ENCODE results near the gene SUMO3. TPM values are rescaled to one million over a fixed set of nuclear protein-coding genes. Genes with fewer than 3 reads are reported as not detected.
A peak's percentile ranks its signal among the peaks of the same experiment; 100 is the strongest.

Gene SUMO3
- total RNA-seq, 4 donors from 2014 or later, result 41.7 to 56.2 (median 53.7) TPM

- Histone ChIP-seq H3K27me3 (no peaks in the 10 kb centered on the region), H3K4me3 (peak within 1 kb of the TSS; percentile 96 to 98), H3K4me1 (peaks cover 4 to 40% (median 21%) of the 10 kb centered on the region in 3 donors), H3K27ac (peak within 1 kb of the TSS; percentile 49 to 85 (median 82)), H3K9me3 (no peaks in the 10 kb centered on the region), H3K36me3 (peaks cover 0 to 34% of the 10 kb centered on the region in 2 donors)
- peak; percentile 86 for TF ChIP-seq POLR2AphosphoS5 (IDR thresholded peaks at IDR 0.05)
- TF ChIP-seq EP300 (IDR thresholded peaks at IDR 0.05), result no peak
- TF ChIP-seq POLR2A (IDR thresholded peaks at IDR 0.05), result peak; percentile 72 to 74
- no peak for TF ChIP-seq CTCF (IDR thresholded peaks at IDR 0.05)
- ATAC-seq, result peak; percentile 95
- WGBS, 2 donors (ENCODE audit: low coverage in 1 of 2), result 0 to 1% methylated on average over 4 to 11 of the region's 97 CpGs
Observed at GRCh38 chr21:44801468-44802395, 16.1 kb downstream of the SUMO3 start, which contains the start of gene UBE2G2. TSS of gene UBE2G2 (minus strand) at chr21:44801820. CDS start at chr21:44801748, 72 bp downstream.

GRCh38 chr21:44800971-44801467, 16.8 kb downstream of the SUMO3 start:
- Histone ChIP-seq H3K4me3 (peak overlapping the region; percentile 96 to 98), H3K36me3 (peaks cover 0 to 27% of the 10 kb centered on the region in 2 donors), H3K4me1 (peaks cover 4 to 43% (median 21%) of the 10 kb centered on the region in 3 donors), H3K27me3 (no peaks in the 10 kb centered on the region), H3K27ac (peak overlapping the region; percentile 49 to 85 (median 82)), H3K9me3 (no peaks in the 10 kb centered on the region)
- ATAC-seq, result no peak
- TF ChIP-seq CTCF (IDR thresholded peaks at IDR 0.05) (no peak), POLR2AphosphoS5 (IDR thresholded peaks at IDR 0.05) (no peak), EP300 (IDR thresholded peaks at IDR 0.05) (no peak), POLR2A (IDR thresholded peaks at IDR 0.05) (no peak)
- 0 to 2% methylated on average over 12 of the region's 17 CpGs for whole genome bisulfite sequencing, 2 donors (ENCODE audit: low coverage in 1 of 2)

DNA sequence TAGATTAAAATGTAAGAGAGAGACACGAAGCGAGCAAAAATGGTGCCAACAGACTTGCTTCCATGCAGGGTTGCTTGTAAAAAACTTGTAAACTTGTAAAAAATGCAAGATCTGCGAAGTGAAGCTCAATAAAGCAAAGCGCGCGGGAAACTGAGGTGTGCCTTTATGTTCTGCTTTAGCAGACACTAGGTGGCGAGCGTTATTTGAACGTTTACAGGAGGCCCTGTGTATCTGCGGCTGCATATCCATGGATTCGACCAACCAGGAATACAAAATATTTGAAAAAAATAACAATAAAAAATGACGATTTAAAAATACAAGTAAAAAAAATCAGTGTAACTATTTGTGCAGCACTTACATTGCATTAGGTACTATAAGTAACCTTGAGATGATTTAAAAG, 17.8 kb downstream of the SUMO3 start:
- Histone ChIP-seq H3K27ac (no peak overlapping the region), H3K4me1 (peaks cover 4 to 50% (median 21%) of the 10 kb centered on the region in 3 donors), H3K4me3 (peak overlapping the region in 1 of 2 donors; percentile 98), H3K27me3 (no peaks in the 10 kb centered on the region), H3K36me3 (peaks cover 0 to 18% of the 10 kb centered on the region in 2 donors), H3K9me3 (no peaks in the 10 kb centered on the region)
- 27 to 39% methylated on average over 11 to 12 of the region's 12 CpGs for WGBS, 2 donors (ENCODE audit: low coverage in 1 of 2)
- no peak for ATAC-seq
- peak in 3 of 4 experiments; percentile 34 to 55 (median 41) for TF ChIP-seq CTCF (IDR thresholded peaks at IDR 0.05)
- TF ChIP-seq EP300 (IDR thresholded peaks at IDR 0.05), result no peak

GRCh38 chr21:44799646-44800045, 18.2 kb downstream of the SUMO3 start:
- peaks cover 4 to 50% (median 21%) of the 10 kb centered on the region in 3 donors for H3K4me1 ChIP-seq
- H3K27me3 ChIP-seq, result no peaks in the 10 kb centered on the region
- ATAC-seq, result no peak
- no peak for TF ChIP-seq EP300 (IDR thresholded peaks at IDR 0.05)
- no peak for TF ChIP-seq POLR2A (IDR thresholded peaks at IDR 0.05)
- TF ChIP-seq CTCF (IDR thresholded peaks at IDR 0.05), result no peak
- no peak for TF ChIP-seq POLR2AphosphoS5 (IDR thresholded peaks at IDR 0.05)
- no peak overlapping the region for H3K27ac ChIP-seq
- no peaks in the 10 kb centered on the region for H3K9me3 ChIP-seq
- peaks cover 0 to 13% of the 10 kb centered on the region in 2 donors for H3K36me3 ChIP-seq
- no CpG with 5 or more reads among the region's 1 CpG for WGBS, 2 donors (ENCODE audit: low coverage in 1 of 2)
- no peak overlapping the region for H3K4me3 ChIP-seq
